H1 (cell line): ENCODE data around the gene MFAP4.

Experiments
- CEBPB ChIP-seq: IDR thresholded peaks from 2 replicates; pipeline ENCODE4 v1.6.1; 2012; ENCODE audit warnings: low read depth, low read length
- EP300 ChIP-seq, 2 experiments: IDR thresholded peaks; 1 replicate in 1 of 2; 2 replicates in 1 of 2; pipeline ENCODE4 v1.6.1; 2011 to 2012; ENCODE audit warnings: low read depth in 2 of 2, low read length in 2 of 2, mild to moderate bottlenecking in 2 of 2, borderline replicate concordance in 1 of 2, inconsistent platforms in 1 of 2, moderate library complexity in 1 of 2
- EZH2 ChIP-seq: fragments of 200-600 bp; sonication (generic); IDR thresholded peaks from 2 replicates; pipeline ENCODE4 v1.7.1; 2012; ENCODE audit warnings: low read depth, mild to moderate bottlenecking, moderate library complexity, low read length, inconsistent platforms; ENCODE audit not compliant: severe bottlenecking
- JUN ChIP-seq: IDR thresholded peaks from 2 replicates; pipeline ENCODE4 v1.6.1; 2011; ENCODE audit warnings: low read depth, mild to moderate bottlenecking, improper control_type of control experiment, low read length
- KDM1A ChIP-seq: fragments of 200-600, 300-600 bp; sonication (generic); IDR thresholded peaks from 2 replicates; pipeline ENCODE4 v1.7.1; 2016; ENCODE audit warnings: mild to moderate bottlenecking, low read length, borderline replicate concordance
- POLR2A ChIP-seq, 2 experiments: IDR thresholded peaks; 1 replicate in 1 of 2; 2 replicates in 1 of 2; pipeline ENCODE4 v1.6.1; 2011; ENCODE audit warnings: low read depth in 2 of 2, low read length in 2 of 2, mild to moderate bottlenecking in 2 of 2; ENCODE audit errors: control extremely low read depth in 1 of 2
- RAD21 ChIP-seq, 2 experiments: IDR thresholded peaks in 1 of 2; conservative IDR thresholded peaks in 1 of 2; 2 replicates each; pipeline ENCODE4 v1.6.1; 2011; ENCODE audit warnings: low read depth in 2 of 2, low read length in 2 of 2, improper control_type of control experiment in 1 of 2, inconsistent platforms in 1 of 2, mild to moderate bottlenecking in 1 of 2, moderate library complexity in 1 of 2
- RXRA ChIP-seq: IDR thresholded peaks from 2 replicates; pipeline ENCODE4 v1.6.1; 2011; ENCODE audit warnings: low read depth, mild to moderate bottlenecking, low read length, moderate library complexity; ENCODE audit not compliant: insufficient read depth
- SIRT6 ChIP-seq: IDR thresholded peaks from one replicate; pipeline ENCODE4 v1.7.1; 2012; ENCODE audit warnings: low read length, inconsistent platforms
- YY1 ChIP-seq: IDR thresholded peaks from 2 replicates; pipeline ENCODE4 v1.6.1; 2011; ENCODE audit warnings: low read depth, mild to moderate bottlenecking, low read length
- TF ChIP-seq, protein P1 (sequence below), 3 experiments: IDR thresholded peaks; 1 replicate in 2 of 3; 2 replicates in 1 of 3; pipeline versions ENCODE4 v1.5.1 to v1.6.1; 2011; ENCODE audit warnings: low read length in 3 of 3, mild to moderate bottlenecking in 3 of 3, inconsistent platforms in 2 of 3, low read depth in 1 of 3, moderate library complexity in 1 of 3; ENCODE audit not compliant: insufficient read depth in 1 of 3; ENCODE audit errors: control extremely low read depth in 1 of 3

DNA sequence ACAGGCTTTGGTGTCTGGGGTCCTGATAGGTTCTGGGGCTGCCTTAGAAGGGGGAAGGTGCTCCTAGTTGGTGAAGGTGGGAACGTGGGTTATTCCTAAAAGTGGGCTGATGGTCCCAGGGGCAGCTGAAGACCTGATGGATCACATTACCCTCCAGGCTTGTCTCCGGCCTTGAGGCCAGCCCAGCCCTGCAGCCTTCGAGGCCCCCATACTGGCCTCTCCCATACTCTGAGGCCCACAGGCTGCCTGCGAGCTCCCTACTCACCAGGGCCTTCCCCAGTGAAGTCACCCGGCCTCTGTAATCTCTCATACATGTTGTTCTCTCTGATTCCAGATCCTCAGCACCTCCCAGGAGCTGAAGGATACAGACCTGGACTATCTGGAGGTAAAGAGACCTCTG is 26.8 kb upstream of the MFAP4 start:
- TF ChIP-seq SIRT6 (no peak), JUN (no peak), EP300 (IDR thresholded peaks at IDR 0.05; ENCODE audit: borderline replicate concordance in 1 of 2, low read depth in 2 of 2, low read length in 2 of 2) (no peak), EZH2 (no peak), CEBPB (no peak), KDM1A (no peak), RAD21 (IDR thresholded peaks at IDR 0.05 in 1 of 2, conservative IDR thresholded peaks at IDR 0.05 in 1 of 2; ENCODE audit: low read depth in 2 of 2, low read length in 2 of 2) (no peak), YY1 (no peak), POLR2A (IDR thresholded peaks at IDR 0.05; ENCODE audit: control extremely low read depth in 1 of 2, low read depth in 2 of 2, low read length in 2 of 2) (no peak), RXRA (no peak)
- TF ChIP-seq, protein P1, sequence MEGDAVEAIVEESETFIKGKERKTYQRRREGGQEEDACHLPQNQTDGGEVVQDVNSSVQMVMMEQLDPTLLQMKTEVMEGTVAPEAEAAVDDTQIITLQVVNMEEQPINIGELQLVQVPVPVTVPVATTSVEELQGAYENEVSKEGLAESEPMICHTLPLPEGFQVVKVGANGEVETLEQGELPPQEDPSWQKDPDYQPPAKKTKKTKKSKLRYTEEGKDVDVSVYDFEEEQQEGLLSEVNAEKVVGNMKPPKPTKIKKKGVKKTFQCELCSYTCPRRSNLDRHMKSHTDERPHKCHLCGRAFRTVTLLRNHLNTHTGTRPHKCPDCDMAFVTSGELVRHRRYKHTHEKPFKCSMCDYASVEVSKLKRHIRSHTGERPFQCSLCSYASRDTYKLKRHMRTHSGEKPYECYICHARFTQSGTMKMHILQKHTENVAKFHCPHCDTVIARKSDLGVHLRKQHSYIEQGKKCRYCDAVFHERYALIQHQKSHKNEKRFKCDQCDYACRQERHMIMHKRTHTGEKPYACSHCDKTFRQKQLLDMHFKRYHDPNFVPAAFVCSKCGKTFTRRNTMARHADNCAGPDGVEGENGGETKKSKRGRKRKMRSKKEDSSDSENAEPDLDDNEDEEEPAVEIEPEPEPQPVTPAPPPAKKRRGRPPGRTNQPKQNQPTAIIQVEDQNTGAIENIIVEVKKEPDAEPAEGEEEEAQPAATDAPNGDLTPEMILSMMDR (IDR thresholded peaks at IDR 0.05; ENCODE audit: control extremely low read depth in 1 of 3, insufficient read depth in 1 of 3, low read depth in 1 of 3, low read length in 3 of 3), result no peak
